Neuronal stem cell (in vitro differentiated cells): ENCODE data around the gene FAM13B. TPM values are rescaled to one million over a fixed set of nuclear protein-coding genes. Genes with fewer than 3 reads are reported as not detected.

ENCODE experiments used
- DNase-seq: peaks from one replicate; pipeline ENCODE4 v3.0.0-alpha.2; 2013; ENCODE audit warnings: low spot score
- H2AFZ ChIP-seq: one replicate; pipeline ENCODE4 v1.6.1; 2013; ENCODE audit warnings: mild to moderate bottlenecking, low read length, inconsistent platforms
- H2AK5ac ChIP-seq: 2 replicates; pipeline ENCODE4 v1.6.1; 2013; ENCODE audit warnings: low read depth, mild to moderate bottlenecking, inconsistent platforms, low read length, moderate library complexity, mixed read lengths
- H2BK120ac ChIP-seq: 2 replicates; pipeline ENCODE4 v1.6.1; 2013; ENCODE audit warnings: low read depth, mild to moderate bottlenecking, inconsistent platforms, low read length, moderate library complexity, mixed read lengths
- H2BK12ac ChIP-seq: one replicate; pipeline ENCODE4 v1.6.1; 2013; ENCODE audit warnings: low read length, inconsistent platforms
- H2BK15ac ChIP-seq: 2 replicates; pipeline ENCODE4 v1.6.1; 2013; ENCODE audit warnings: mild to moderate bottlenecking, low read length, inconsistent platforms, mixed read lengths
- H2BK5ac ChIP-seq: one replicate; pipeline ENCODE4 v1.6.1; 2013; ENCODE audit warnings: inconsistent platforms, mild to moderate bottlenecking, low read length, moderate library complexity
- H3K14ac ChIP-seq: one replicate; pipeline ENCODE4 v1.6.1; 2013; ENCODE audit warnings: low read length, inconsistent platforms
- H3K18ac ChIP-seq: 2 replicates; pipeline ENCODE4 v1.6.1; 2013; ENCODE audit warnings: low read length, inconsistent platforms
- H3K23ac ChIP-seq: 2 replicates; pipeline ENCODE4 v1.6.1; 2013; ENCODE audit warnings: low read depth, mild to moderate bottlenecking, mixed read lengths, low read length, inconsistent platforms; ENCODE audit not compliant: poor library complexity
- H3K27ac ChIP-seq: replicated peaks from 3 replicates; pipeline ENCODE4 v1.5.1; 2013; ENCODE audit warnings: low read length, inconsistent platforms
- H3K27me3 ChIP-seq, 3 experiments: 2 replicates each; pipeline ENCODE4 v1.6.1; 2013; ENCODE audit warnings: low read length in 3 of 3, mild to moderate bottlenecking in 2 of 3, inconsistent platforms in 1 of 3, low read depth in 1 of 3, mixed read lengths in 1 of 3, moderate library complexity in 1 of 3; ENCODE audit not compliant: control insufficient read depth in 3 of 3, insufficient read depth in 3 of 3
- H3K36me3 ChIP-seq, 2 donors: replicated peaks in 1 of 2; 2 replicates each; pipeline ENCODE4 v1.6.1; 2013; ENCODE audit warnings: low read length in 2 of 2; ENCODE audit not compliant: control insufficient read depth in 2 of 2, insufficient read depth in 2 of 2
- H3K4ac ChIP-seq: 2 replicates; pipeline ENCODE4 v1.6.1; 2013; ENCODE audit warnings: inconsistent platforms, mild to moderate bottlenecking, low read length, moderate library complexity
- H3K4me1 ChIP-seq, 2 donors: 1 replicate in 1 of 2; 2 replicates in 1 of 2; pipeline ENCODE4 v1.6.1; 2013; ENCODE audit warnings: low read length in 2 of 2, low read depth in 1 of 2; ENCODE audit not compliant: control insufficient read depth in 2 of 2, insufficient read depth in 1 of 2
- H3K4me2 ChIP-seq: one replicate; pipeline ENCODE4 v1.6.1; 2013; ENCODE audit warnings: mild to moderate bottlenecking, low read length, inconsistent platforms; ENCODE audit not compliant: insufficient read depth, poor library complexity, severe bottlenecking
- H3K4me3 ChIP-seq, 2 donors: 2 replicates each; pipeline ENCODE4 v1.5.1; 2013; ENCODE audit warnings: low read length in 2 of 2, mild to moderate bottlenecking in 2 of 2, inconsistent platforms in 1 of 2, moderate library complexity in 1 of 2
- H3K79me1 ChIP-seq: one replicate; pipeline ENCODE4 v1.6.1; 2013; ENCODE audit warnings: low read depth, mild to moderate bottlenecking, inconsistent platforms, low read length, moderate library complexity
- H3K9ac ChIP-seq: one replicate; pipeline ENCODE4 v1.6.1; 2013; ENCODE audit warnings: mild to moderate bottlenecking, low read depth, low read length, inconsistent platforms; ENCODE audit not compliant: poor library complexity
- H3K9me3 ChIP-seq, 2 donors: replicated peaks in 1 of 2; 2 replicates each; pipeline versions ENCODE3 to v1.6.1; 2013; ENCODE audit warnings: low read length in 2 of 2, mild to moderate bottlenecking in 2 of 2, inconsistent platforms in 1 of 2, low read depth in 1 of 2, mixed read lengths in 1 of 2, moderate library complexity in 1 of 2; ENCODE audit not compliant: control insufficient read depth in 2 of 2, insufficient read depth in 1 of 2
- H4K8ac ChIP-seq: one replicate; pipeline ENCODE4 v1.6.1; 2013; ENCODE audit warnings: low read depth, mild to moderate bottlenecking, inconsistent platforms, low read length, moderate library complexity
- H4K91ac ChIP-seq: one replicate; pipeline ENCODE4 v1.6.1; 2013; ENCODE audit warnings: low read length, low read depth, mild to moderate bottlenecking, inconsistent platforms; ENCODE audit not compliant: poor library complexity
- whole genome bisulfite sequencing, 2 donors: extraction: QIAGEN DNeasy Blood & Tissue Kit; methylation state at CpG; one replicate each; pipeline ENCODE4 v1.1.7; 2013; ENCODE audit warnings: missing lambda C conversion rate in 2 of 2, mixed read lengths in 1 of 2; ENCODE audit not compliant: insufficient read length in 2 of 2, insufficient replicate concordance in 1 of 2; ENCODE audit errors: extremely low coverage in 2 of 2; 5-methylcytosine and 5-hydroxymethylcytosine counted together
- polyA plus RNA-seq, 2 experiments: library from polyadenylated mRNA; stranded (reverse); fragments of 200-250 nt; gene quantifications; one replicate each; pipeline ENCODE4 v1.2.3, GENCODE V29; 2013

The FAM13B gene
- 9.4 TPM for polyA plus RNA-seq (2013, experiment 1 of 2)
- 9.3 TPM for polyA plus RNA-seq (2013, experiment 2 of 2)

- Histone ChIP-seq H3K23ac (peak within 1 kb of the TSS; percentile 97), H3K27me3 (no peaks in the 10 kb centered on the region), H3K4me3 (peak within 1 kb of the TSS; percentile 80 to 98), H3K4ac (no peak within 1 kb of the TSS), H2BK15ac (peak within 1 kb of the TSS; percentile 38), H2BK120ac (peak within 1 kb of the TSS; percentile 42), H4K8ac (no peak within 1 kb of the TSS), H3K27ac (peak within 1 kb of the TSS; percentile 99), H3K18ac (peak within 1 kb of the TSS; percentile 99), H3K4me1 (peaks cover 3 to 4% of the 10 kb centered on the region in 2 donors), H3K79me1 (no peaks in the 10 kb centered on the region), H3K36me3 (peaks cover 0 to 18% of the 10 kb centered on the region in 2 donors), H3K4me2 (peak within 1 kb of the TSS; percentile 84), H2AFZ (peak within 1 kb of the TSS; percentile 97), H3K9ac (peak within 1 kb of the TSS; percentile 96), H2BK5ac (peak within 1 kb of the TSS; percentile 97), H2BK12ac (no peak within 1 kb of the TSS), H4K91ac (no peak within 1 kb of the TSS), H2AK5ac (peak within 1 kb of the TSS; percentile 11), H3K9me3 (peaks cover 0 to 2% of the 10 kb centered on the region in 2 donors), H3K14ac (peak within 1 kb of the TSS; percentile 98)
- peak; percentile 87 for DNase-seq
- WGBS, 2 donors = no CpG with 5 or more reads among the region's 81 CpGs
These were observed at the start of gene FAM13B for GRCh38 chr5:138032572-138033385. TSS of gene FAM13B (minus strand) at chr5:138033079. CDS start at chr5:138019111, 13,968 bp downstream.

- WGBS, 2 donors = no CpG with 5 or more reads among the region's 4 CpGs
- Histone ChIP-seq H2BK5ac (no peak overlapping the region), H2AFZ (no peak overlapping the region), H3K79me1 (no peaks in the 10 kb centered on the region), H3K4me2 (no peak overlapping the region), H2BK15ac (no peak overlapping the region), H2BK120ac (no peak overlapping the region), H3K27me3 (peaks cover 0 to 11% (median 0%) of the 10 kb centered on the region in 3 experiments), H3K14ac (no peak overlapping the region), H3K36me3 (no peaks in the 10 kb centered on the region), H3K4me1 (peaks cover 0 to 13% of the 10 kb centered on the region in 2 donors), H4K8ac (no peak overlapping the region), H3K4me3 (no peak overlapping the region), H3K27ac (no peak overlapping the region), H3K9ac (no peak overlapping the region), H3K9me3 (no peaks in the 10 kb centered on the region), H3K4ac (no peak overlapping the region), H3K23ac (no peak overlapping the region), H2AK5ac (no peak overlapping the region), H2BK12ac (no peak overlapping the region), H4K91ac (no peak overlapping the region), H3K18ac (no peak overlapping the region)
- no peak for DNase-seq
These were observed 49.2 kb upstream of the FAM13B start for GRCh38 chr5:138082033-138082432.

GRCh38 chr5:138078006-138078643, 45.2 kb upstream of the FAM13B start:
- DNase-seq = no peak
- Histone ChIP-seq H3K4me3 (no peak overlapping the region), H2BK120ac (no peak overlapping the region), H2BK5ac (no peak overlapping the region), H2BK15ac (no peak overlapping the region), H3K4ac (no peak overlapping the region), H2AFZ (peak overlapping the region; percentile 76), H3K18ac (no peak overlapping the region), H3K27ac (peak overlapping the region; percentile 44), H3K79me1 (no peaks in the 10 kb centered on the region), H3K9ac (no peak overlapping the region), H3K14ac (no peak overlapping the region), H3K36me3 (no peaks in the 10 kb centered on the region), H4K91ac (no peak overlapping the region), H3K9me3 (no peaks in the 10 kb centered on the region), H4K8ac (no peak overlapping the region), H3K27me3 (peaks cover 0 to 11% (median 0%) of the 10 kb centered on the region in 3 experiments), H2AK5ac (no peak overlapping the region), H2BK12ac (no peak overlapping the region), H3K23ac (no peak overlapping the region), H3K4me2 (peak overlapping the region; percentile 32), H3K4me1 (peaks cover 0 to 12% of the 10 kb centered on the region in 2 donors)
- WGBS, 2 donors = no CpG with 5 or more reads among the region's 1 CpG
